Measurements from ENCODE around the gene TTK. TPM values are rescaled to one million over a fixed set of nuclear protein-coding genes. Genes with fewer than 3 reads are reported as not detected.

TTK gene
- total RNA-seq, 1 experiment from 2014 or later: 62.5 TPM

- BruUV-seq (replicated peaks): no TSS peak
- POLR2A ChIA-PET (ENCODE audit: low non-redundant PET): no interaction called here
- H3K9me3 ChIP-seq (ENCODE audit: low read depth, low read length, poor library complexity, severe bottlenecking): no peaks in the 10 kb centered on the region
These were observed 37.3 kb upstream of the TTK start for GRCh38 chr6:79967178-79967577.

GRCh38 chr6:79969784-79970183 lies 34.7 kb upstream of the TTK start:
- Histone ChIP-seq H3K27ac (ENCODE audit: low read depth, low read length, poor library complexity, severe bottlenecking) (no peak overlapping the region), H3K4me3 (ENCODE audit: low read depth, low read length, poor library complexity, severe bottlenecking) (no peak overlapping the region), H3K27me3 (replicated peaks; ENCODE audit: insufficient read depth, low read depth, low read length, poor library complexity) (no peaks in the 10 kb centered on the region), H3K9me3 (ENCODE audit: low read depth, low read length, poor library complexity, severe bottlenecking) (no peaks in the 10 kb centered on the region), H3K4me1 (ENCODE audit: insufficient read depth, low read length, poor library complexity, severe bottlenecking) (no peaks in the 10 kb centered on the region), H3K36me3 (ENCODE audit: insufficient read depth, low read length, poor library complexity, severe bottlenecking) (no peaks in the 10 kb centered on the region)
- no TSS peak for BruUV-seq (replicated peaks)
- no peak for DNase-seq (ENCODE audit: low spot score)
- no peak for TF ChIP-seq CTCF (conservative IDR thresholded peaks at IDR 0.05; ENCODE audit: low read depth, low read length)
- TF ChIP-seq EZH2 (IDR thresholded peaks at IDR 0.05; ENCODE audit: borderline replicate concordance, low read depth, low read length, poor library complexity, severe bottlenecking): no peak
- CTCF ChIA-PET: no interaction called here
- intact Hi-C loops (cut with micrococcal nuclease; ENCODE audit: unreplicated experiment): no loop called here
- POLR2A ChIA-PET (ENCODE audit: low non-redundant PET): no interaction called here

More at GRCh38 chr6:79967178-79967577, 37.3 kb upstream of the TTK start:
- Histone ChIP-seq H3K36me3 (ENCODE audit: insufficient read depth, low read length, poor library complexity, severe bottlenecking) (no peaks in the 10 kb centered on the region), H3K27me3 (replicated peaks; ENCODE audit: insufficient read depth, low read depth, low read length, poor library complexity) (no peaks in the 10 kb centered on the region), H3K4me3 (ENCODE audit: low read depth, low read length, poor library complexity, severe bottlenecking) (no peak overlapping the region), H3K27ac (ENCODE audit: low read depth, low read length, poor library complexity, severe bottlenecking) (no peak overlapping the region), H3K4me1 (ENCODE audit: insufficient read depth, low read length, poor library complexity, severe bottlenecking) (no peaks in the 10 kb centered on the region)
- CTCF ChIA-PET: no interaction called here
- TF ChIP-seq EZH2 (IDR thresholded peaks at IDR 0.05; ENCODE audit: borderline replicate concordance, low read depth, low read length, poor library complexity, severe bottlenecking) (no peak), CTCF (conservative IDR thresholded peaks at IDR 0.05; ENCODE audit: low read depth, low read length) (no peak)
- DNase-seq (ENCODE audit: low spot score): no peak
- intact Hi-C loops (cut with micrococcal nuclease; ENCODE audit: unreplicated experiment): no loop called here

GRCh38 chr6:79971193-79971592 lies 33.3 kb upstream of the TTK start:
- H3K27me3 ChIP-seq (replicated peaks; ENCODE audit: insufficient read depth, low read depth, low read length, poor library complexity): no peaks in the 10 kb centered on the region
- no peaks in the 10 kb centered on the region for H3K4me1 ChIP-seq (ENCODE audit: insufficient read depth, low read length, poor library complexity, severe bottlenecking)
- H3K36me3 ChIP-seq (ENCODE audit: insufficient read depth, low read length, poor library complexity, severe bottlenecking): no peaks in the 10 kb centered on the region
- no peaks in the 10 kb centered on the region for H3K9me3 ChIP-seq (ENCODE audit: low read depth, low read length, poor library complexity, severe bottlenecking)
- ChIA-PET POLR2A (ENCODE audit: low non-redundant PET) (no interaction called here), CTCF (no interaction called here)
- no TSS peak for BruUV-seq (replicated peaks)
- intact Hi-C loops (cut with micrococcal nuclease; ENCODE audit: unreplicated experiment): no loop called here
- TF ChIP-seq EZH2 (IDR thresholded peaks at IDR 0.05; ENCODE audit: borderline replicate concordance, low read depth, low read length, poor library complexity, severe bottlenecking): no peak
- TF ChIP-seq CTCF (conservative IDR thresholded peaks at IDR 0.05; ENCODE audit: low read depth, low read length): no peak
- no peak overlapping the region for H3K27ac ChIP-seq (ENCODE audit: low read depth, low read length, poor library complexity, severe bottlenecking)
- no peak overlapping the region for H3K4me3 ChIP-seq (ENCODE audit: low read depth, low read length, poor library complexity, severe bottlenecking)
- no peak for DNase-seq (ENCODE audit: low spot score)

Measured in A673 (cell line).